Prostate gland (tissue), 2 donors: ENCODE data around the gene KIF18A. TPM values are rescaled to one million over a fixed set of nuclear protein-coding genes. Genes with fewer than 3 reads are reported as not detected.

Experiments used
- DNase-seq: peaks from one replicate; pipeline ENCODE4 v3.0.0-alpha.2; 2019; ENCODE audit warnings: low spot score
- H3K27ac ChIP-seq, 2 donors: fragments of 200-600 bp; sonication (generic); 2 replicates each; pipeline ENCODE4 v1.5.1; 2017 to 2019
- H3K27me3 ChIP-seq: fragments of 200-600 bp; sonication (generic); replicated peaks from 2 replicates; pipeline ENCODE4 v1.5.1; 2019; ENCODE audit not compliant: insufficient read depth
- H3K36me3 ChIP-seq, 2 donors: fragments of 200-600 bp; sonication (generic); 1 replicate in 1 of 2; 2 replicates in 1 of 2; pipeline versions ENCODE4 v1.5.1 to v1.8.1; 2017 to 2019
- H3K4me1 ChIP-seq: fragments of 200-600 bp; sonication (generic); replicated peaks from 2 replicates; pipeline ENCODE4 v1.5.1; 2019
- H3K4me3 ChIP-seq, 2 donors: fragments of 200-600 bp; sonication (generic); 2 replicates each; pipeline ENCODE4 v1.5.1; 2017 to 2019
- H3K9me3 ChIP-seq: fragments of 200-600 bp; sonication (generic); 2 replicates; pipeline ENCODE4 v1.5.1; 2017
- POLR2A ChIP-seq: fragments of 450-650 bp; IDR thresholded peaks from one replicate; pipeline ENCODE4 v1.6.1; 2016; ENCODE audit warnings: antibody characterized with exemption, mild to moderate bottlenecking
- POLR2AphosphoS5 ChIP-seq: sonication (generic); formaldehyde crosslinking; IDR thresholded peaks from one replicate; pipeline ENCODE4 v1.6.1; 2017; ENCODE audit warnings: antibody characterized with exemption
- WGBS: methylation state at CpG from one replicate; pipeline ENCODE4 v1.1.5; 2018; 5-methylcytosine and 5-hydroxymethylcytosine counted together
- intact Hi-C: fragments of 100-400 bp; cut with DNase I; formaldehyde crosslinking; loops from one replicate; pipeline ENCODE4 v1.14.2; 2022
- total RNA-seq, 2 donors: library from RNA; depleted of rRNA; stranded (reverse); fragments of >200 nt; gene quantifications; one replicate each; pipeline ENCODE4 v1.1.0, GENCODE V29; 2016
- TF ChIP-seq, protein P1 (sequence below), 4 experiments: fragments of 200-600 bp in 2 of 4; fragments of 450-650 bp in 2 of 4; sonication (generic) in 2 of 4; IDR thresholded peaks; 1 replicate in 3 of 4; 2 replicates in 1 of 4; pipeline ENCODE4 v1.5.1; 2016 to 2019; ENCODE audit warnings: antibody characterized with exemption in 4 of 4, mild to moderate bottlenecking in 2 of 4, moderate library complexity in 2 of 4

KIF18A gene
- total RNA-seq, 2 donors from 2014 or later = 0.73 to 3.8 TPM

DNA sequence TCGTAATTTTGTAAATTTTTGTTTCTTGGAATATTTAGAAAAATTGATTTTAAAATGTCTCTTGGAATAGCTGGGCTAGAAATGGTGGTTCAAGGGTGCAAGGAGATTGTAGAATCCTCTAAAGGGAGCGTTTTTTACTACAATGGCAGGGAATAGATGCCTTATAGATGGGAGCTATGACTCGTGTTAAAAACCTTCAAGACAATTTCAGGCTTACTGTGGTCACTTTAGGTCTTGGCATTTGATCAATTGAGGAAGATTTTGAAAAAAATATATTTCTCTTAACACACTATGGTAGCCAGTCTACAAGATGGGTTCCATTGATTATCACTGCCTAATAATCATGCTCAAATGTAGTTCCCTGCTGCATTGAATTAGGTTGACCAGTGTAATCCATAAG is 25.2 kb upstream of the KIF18A start:
- Histone ChIP-seq H3K36me3 (no peaks in the 10 kb centered on the region), H3K27ac (no peak overlapping the region), H3K4me3 (no peak overlapping the region), H3K27me3 (no peaks in the 10 kb centered on the region), H3K4me1 (no peaks in the 10 kb centered on the region), H3K9me3 (no peaks in the 10 kb centered on the region)
- TF ChIP-seq POLR2A (no peak), POLR2AphosphoS5 (no peak)
- TF ChIP-seq, protein P1, sequence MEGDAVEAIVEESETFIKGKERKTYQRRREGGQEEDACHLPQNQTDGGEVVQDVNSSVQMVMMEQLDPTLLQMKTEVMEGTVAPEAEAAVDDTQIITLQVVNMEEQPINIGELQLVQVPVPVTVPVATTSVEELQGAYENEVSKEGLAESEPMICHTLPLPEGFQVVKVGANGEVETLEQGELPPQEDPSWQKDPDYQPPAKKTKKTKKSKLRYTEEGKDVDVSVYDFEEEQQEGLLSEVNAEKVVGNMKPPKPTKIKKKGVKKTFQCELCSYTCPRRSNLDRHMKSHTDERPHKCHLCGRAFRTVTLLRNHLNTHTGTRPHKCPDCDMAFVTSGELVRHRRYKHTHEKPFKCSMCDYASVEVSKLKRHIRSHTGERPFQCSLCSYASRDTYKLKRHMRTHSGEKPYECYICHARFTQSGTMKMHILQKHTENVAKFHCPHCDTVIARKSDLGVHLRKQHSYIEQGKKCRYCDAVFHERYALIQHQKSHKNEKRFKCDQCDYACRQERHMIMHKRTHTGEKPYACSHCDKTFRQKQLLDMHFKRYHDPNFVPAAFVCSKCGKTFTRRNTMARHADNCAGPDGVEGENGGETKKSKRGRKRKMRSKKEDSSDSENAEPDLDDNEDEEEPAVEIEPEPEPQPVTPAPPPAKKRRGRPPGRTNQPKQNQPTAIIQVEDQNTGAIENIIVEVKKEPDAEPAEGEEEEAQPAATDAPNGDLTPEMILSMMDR (IDR thresholded peaks at IDR 0.05) = no peak
- no peak for DNase-seq
- WGBS = 95% methylated on average over 3 of the region's 3 CpGs
- intact Hi-C loops = no loop called here

DNA sequence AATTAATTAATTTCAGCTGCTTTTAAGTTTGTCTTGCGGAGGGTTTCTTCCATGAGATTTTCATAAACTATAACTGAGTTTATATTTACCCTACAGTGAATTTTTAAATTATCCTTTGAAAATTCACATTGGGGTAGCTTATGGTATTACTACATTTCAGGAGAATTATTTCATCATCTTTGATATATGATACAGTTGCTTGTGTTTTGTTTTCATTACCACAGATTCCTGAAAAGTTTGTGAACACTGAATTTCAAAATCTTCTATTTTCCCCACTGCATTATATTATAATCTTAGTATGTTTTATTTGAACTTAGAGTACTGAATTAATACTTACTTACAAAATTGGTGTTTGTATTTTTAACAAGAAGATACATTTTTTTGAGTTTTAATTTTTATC is 24.6 kb upstream of the KIF18A start:
- TF ChIP-seq POLR2AphosphoS5 (no peak), POLR2A (no peak)
- TF ChIP-seq, protein P1 (IDR thresholded peaks at IDR 0.05) = no peak
- Histone ChIP-seq H3K4me1 (no peaks in the 10 kb centered on the region), H3K36me3 (no peaks in the 10 kb centered on the region), H3K27me3 (no peaks in the 10 kb centered on the region), H3K9me3 (no peaks in the 10 kb centered on the region), H3K4me3 (no peak overlapping the region), H3K27ac (no peak overlapping the region)
- no peak for DNase-seq
- WGBS = 0% methylated on average over 1 of the region's 1 CpG
- intact Hi-C loops = no loop called here

DNA sequence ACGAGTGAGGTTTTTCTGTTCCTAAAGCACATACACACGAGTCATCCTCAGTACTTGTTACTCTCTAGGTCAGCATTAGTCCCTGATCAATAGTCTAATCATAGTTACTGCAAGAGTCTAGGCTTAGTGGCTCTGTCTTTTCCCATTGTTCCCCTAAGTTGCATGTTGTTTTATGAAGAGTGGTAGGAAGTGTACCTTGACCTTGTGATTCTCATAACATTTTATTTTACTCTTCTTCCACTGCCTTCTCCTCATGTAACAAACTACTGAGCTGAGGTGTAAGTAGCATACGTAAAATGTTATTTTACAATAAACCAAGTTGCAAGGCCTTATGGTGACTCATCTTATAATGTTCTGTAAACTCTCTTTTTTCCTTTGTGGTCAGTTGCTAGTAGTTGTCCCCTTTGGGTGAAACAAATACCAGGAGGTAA is 15.2 kb upstream of the KIF18A start:
- TF ChIP-seq POLR2AphosphoS5 (no peak), POLR2A (no peak)
- TF ChIP-seq, protein P1 (IDR thresholded peaks at IDR 0.05) = no peak
- DNase-seq = no peak
- Histone ChIP-seq H3K27ac (no peak overlapping the region), H3K36me3 (no peaks in the 10 kb centered on the region), H3K4me3 (no peak overlapping the region), H3K9me3 (no peaks in the 10 kb centered on the region), H3K4me1 (no peaks in the 10 kb centered on the region), H3K27me3 (no peaks in the 10 kb centered on the region)
- 86% methylated on average over 3 of the region's 3 CpGs for WGBS
- intact Hi-C loops = no loop called here

DNA sequence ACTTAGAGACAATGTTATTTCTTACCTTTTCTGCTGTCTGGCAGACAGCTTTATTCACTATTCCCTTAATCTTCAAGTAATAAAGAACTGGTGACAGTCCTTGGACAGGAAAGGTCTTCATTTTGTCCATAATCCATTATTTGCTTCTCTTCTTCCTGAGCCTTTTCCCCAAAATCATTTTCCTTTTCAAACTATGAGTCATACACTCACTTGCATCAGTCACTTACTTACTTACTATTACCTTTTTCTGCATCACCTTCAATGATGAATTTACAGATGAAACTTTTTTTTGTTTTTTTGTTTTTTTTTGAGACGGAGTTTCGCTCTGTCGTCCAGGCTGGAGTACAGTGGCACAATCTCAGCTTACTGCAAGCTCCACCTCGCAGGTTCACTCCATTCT is 9.8 kb upstream of the KIF18A start:
- no peak for DNase-seq
- TF ChIP-seq, protein P1 (IDR thresholded peaks at IDR 0.05) = no peak
- TF ChIP-seq POLR2A (no peak), POLR2AphosphoS5 (no peak)
- Histone ChIP-seq H3K27me3 (no peaks in the 10 kb centered on the region), H3K36me3 (no peaks in the 10 kb centered on the region), H3K9me3 (no peaks in the 10 kb centered on the region), H3K27ac (no peak overlapping the region), H3K4me1 (no peaks in the 10 kb centered on the region), H3K4me3 (no peak overlapping the region)
- intact Hi-C loops = no loop called here
- over 99% methylated on average over 4 of the region's 4 CpGs for WGBS

DNA sequence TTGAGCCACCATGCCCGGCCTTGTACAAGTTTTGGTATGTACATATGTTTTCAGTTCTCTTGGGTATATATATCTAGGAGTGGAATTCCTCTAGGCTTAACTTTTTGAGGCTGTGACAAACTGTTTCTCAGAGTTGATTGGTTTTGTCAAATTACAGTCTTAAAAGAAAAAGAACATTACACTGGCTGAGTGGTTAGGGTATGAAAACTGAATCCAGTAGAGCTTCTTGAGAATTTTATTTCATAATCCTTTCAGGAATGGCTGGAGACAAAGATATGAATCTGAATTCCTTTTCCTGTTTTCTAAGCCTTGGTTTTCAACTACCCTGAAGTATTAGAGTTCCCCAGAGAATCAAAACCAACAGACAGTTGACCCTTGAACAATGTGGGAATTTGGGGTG is 6.8 kb upstream of the KIF18A start:
- no peaks in the 10 kb centered on the region for H3K27me3 ChIP-seq
- H3K36me3 ChIP-seq = no peaks in the 10 kb centered on the region
- 95% methylated on average over 1 of the region's 1 CpG for WGBS
- H3K4me3 ChIP-seq = no peak overlapping the region
- TF ChIP-seq POLR2AphosphoS5 (no peak), POLR2A (no peak)
- TF ChIP-seq, protein P1 (IDR thresholded peaks at IDR 0.05) = no peak
- intact Hi-C loops = no loop called here
- DNase-seq = no peak
- H3K27ac ChIP-seq = no peak overlapping the region
- H3K4me1 ChIP-seq = no peaks in the 10 kb centered on the region
- no peaks in the 10 kb centered on the region for H3K9me3 ChIP-seq
